SK-N-MC (cell line): ENCODE measurements around the gene UNC13B.

ENCODE experiments used
- EZH2 ChIP-seq: fragments of 200-600 bp; sonication (generic); IDR thresholded peaks from one replicate; pipeline ENCODE4 v1.6.1; 2017; ENCODE audit warnings: antibody characterized with exemption
- FOXP2 ChIP-seq: optimal IDR thresholded peaks from 2 replicates; pipeline ENCODE3; 2011; ENCODE audit warnings: mild to moderate bottlenecking, moderate library complexity; ENCODE audit not compliant: insufficient read depth; ENCODE audit errors: extremely low read length, control extremely low read depth
- POLR2AphosphoS5 ChIP-seq: IDR thresholded peaks from 2 replicates; pipeline ENCODE4 v1.6.1; 2012; ENCODE audit warnings: mild to moderate bottlenecking, low read depth, low read length, borderline replicate concordance

- TF ChIP-seq EZH2: no peak
- no peak for TF ChIP-seq POLR2AphosphoS5
- TF ChIP-seq FOXP2: no peak
Observed at GRCh38 chr9:35415402-35416097, 253.7 kb downstream of the UNC13B start.
